ENCODE data around the gene TBCD.
"Not testable (repeated sequence)": the region's sequence is repeated elsewhere in the genome, so short reads cannot be mapped to it uniquely, and the experiment has no call there.

Gene TBCD

GRCh38 chr17:82729479-82730260, 22.2 kb upstream of the TBCD start:
- no peak for DNase-seq

GRCh38 chr17:82732118-82732743, 19.6 kb upstream of the TBCD start:
- no peak for DNase-seq

DNA sequence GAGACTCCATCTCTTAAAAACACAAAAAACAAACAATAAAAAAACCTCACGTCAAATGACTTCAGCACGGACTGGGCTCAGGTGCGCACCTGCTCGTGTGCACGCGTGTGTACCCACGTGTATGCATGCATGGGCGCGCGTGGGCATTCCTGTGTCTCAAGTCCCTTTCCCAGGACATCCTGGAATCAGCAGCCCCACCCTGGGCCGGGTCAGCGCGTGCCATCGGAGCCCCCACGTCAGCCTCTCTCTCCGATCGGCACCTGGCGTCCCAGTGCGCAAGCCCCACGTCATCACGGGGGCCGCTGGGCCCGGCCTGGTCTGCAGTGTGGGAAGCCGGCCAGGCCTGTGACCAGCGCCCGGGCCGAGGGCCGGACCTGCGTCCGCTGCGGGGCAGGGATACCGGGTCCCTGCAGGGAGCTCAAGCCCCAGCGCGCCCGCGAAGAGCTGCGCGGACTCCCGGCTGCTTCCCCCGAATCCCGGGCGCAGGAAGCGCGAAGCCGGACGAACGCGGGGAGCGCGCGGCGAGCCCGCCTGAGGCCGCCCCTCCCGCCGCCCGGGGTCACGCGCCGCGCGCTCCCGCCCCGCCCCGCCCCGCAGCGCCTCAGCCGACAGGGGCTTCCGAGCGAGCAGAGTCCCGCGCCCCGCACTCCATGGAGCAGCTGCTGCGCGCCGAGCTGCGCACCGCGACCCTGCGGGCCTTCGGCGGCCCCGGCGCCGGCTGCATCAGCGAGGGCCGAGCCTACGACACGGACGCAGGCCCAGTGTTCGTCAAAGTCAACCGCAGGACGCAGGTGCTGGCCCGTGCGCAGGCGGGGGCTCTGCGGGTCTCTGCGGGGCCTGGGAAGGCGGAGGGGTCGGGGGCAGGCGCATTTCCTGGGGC, 16.6 kb upstream of the TBCD start, which contains the start of gene FN3K:
FN3K (plus strand) TSS at position 629 of the 880 bp plus-strand sequence; CDS start at position 651, 22 bp downstream.
- peak; percentile 33 for DNase-seq

GRCh38 chr17:82736511-82737185, 15.2 kb upstream of the TBCD start:
- no peak for DNase-seq

DNA sequence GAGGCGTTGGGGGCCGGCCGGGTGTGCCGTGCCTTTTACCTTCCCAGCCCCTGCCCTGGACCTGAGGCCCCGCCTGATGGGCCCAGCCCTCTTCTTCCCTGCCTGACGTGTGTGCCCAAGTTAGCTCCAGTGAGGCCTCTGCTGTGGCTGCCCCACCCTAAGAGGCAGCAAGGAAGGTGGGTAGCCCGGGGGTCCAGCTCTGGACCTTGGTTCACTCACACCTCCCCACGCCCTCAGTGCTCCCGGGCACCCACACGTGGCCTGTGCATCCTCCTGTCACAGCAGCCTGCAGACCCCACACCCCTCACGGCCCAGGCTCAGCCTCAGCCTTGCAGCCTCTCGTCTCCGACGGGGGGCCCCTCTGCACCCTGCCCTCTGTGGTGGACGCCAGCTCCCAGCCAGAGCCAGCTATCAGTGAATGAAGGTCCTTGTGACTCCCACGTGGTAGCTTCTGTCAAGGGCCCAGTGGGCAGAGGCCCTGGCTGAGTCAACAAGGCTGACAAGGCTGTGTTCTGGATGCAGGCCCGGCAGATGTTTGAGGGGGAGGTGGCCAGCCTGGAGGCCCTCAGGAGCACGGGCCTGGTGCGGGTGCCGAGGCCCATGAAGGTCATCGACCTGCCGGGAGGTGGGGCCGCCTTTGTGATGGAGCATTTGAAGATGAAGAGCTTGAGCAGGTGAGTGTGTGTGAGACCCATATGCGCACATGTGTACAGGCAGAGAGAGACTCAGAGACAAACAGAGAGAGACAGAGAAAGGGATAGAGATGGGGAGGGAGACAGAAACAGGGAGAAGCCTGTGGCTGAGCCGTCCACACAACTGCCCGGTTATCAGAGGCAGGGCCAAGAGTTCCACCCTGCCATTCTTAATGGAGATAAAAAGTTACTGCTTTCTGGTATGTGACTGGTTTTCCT, 13.6 kb upstream of the TBCD start:
- no peak for DNase-seq

- no peak for DNase-seq
These were observed 10.7 kb upstream of the TBCD start for GRCh38 chr17:82740906-82741759.

GRCh38 chr17:82743344-82744219, 8.3 kb upstream of the TBCD start:
- no peak for DNase-seq

- not testable (repeated sequence) for DNase-seq
These were observed 7.1 kb upstream of the TBCD start for GRCh38 chr17:82744736-82745135.

DNA sequence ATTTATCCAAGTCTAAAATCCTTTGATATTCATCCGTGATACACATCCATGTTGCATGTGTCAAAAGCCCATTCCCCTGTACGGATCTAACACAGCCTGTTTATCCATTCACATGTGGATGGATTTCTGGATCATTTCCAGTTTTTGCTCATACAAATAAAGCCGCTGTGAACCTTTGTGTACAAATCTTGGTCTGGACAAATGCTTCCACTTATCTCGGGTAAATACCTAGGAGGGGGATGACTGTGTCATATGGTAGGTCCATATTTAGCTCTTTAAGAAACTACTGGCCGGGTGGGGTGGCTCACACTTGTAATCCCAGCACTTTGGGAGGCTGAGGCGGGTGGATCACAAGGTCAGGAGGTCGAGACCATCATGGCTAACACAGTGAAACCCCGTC, 6.3 kb upstream of the TBCD start:
- DNase-seq: no peak

DNA sequence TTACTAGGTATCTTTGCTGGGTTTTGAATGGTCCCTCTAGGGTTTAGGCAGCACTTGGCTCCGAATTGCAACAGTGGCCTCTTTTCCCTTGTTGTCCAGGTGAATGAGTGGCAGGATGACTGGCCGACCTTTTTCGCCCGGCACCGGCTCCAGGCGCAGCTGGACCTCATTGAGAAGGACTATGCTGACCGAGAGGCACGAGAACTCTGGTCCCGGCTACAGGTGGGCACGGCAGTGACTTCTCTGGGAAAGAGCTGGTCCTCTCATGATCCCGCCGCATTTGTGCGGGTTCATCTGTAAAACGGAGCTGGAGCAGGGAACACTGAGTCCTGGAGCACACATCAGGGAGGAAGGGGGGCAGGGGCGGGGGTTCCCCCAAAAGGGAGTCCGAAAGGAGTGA, 3.1 kb upstream of the TBCD start:
- DNase-seq: no peak

DNA sequence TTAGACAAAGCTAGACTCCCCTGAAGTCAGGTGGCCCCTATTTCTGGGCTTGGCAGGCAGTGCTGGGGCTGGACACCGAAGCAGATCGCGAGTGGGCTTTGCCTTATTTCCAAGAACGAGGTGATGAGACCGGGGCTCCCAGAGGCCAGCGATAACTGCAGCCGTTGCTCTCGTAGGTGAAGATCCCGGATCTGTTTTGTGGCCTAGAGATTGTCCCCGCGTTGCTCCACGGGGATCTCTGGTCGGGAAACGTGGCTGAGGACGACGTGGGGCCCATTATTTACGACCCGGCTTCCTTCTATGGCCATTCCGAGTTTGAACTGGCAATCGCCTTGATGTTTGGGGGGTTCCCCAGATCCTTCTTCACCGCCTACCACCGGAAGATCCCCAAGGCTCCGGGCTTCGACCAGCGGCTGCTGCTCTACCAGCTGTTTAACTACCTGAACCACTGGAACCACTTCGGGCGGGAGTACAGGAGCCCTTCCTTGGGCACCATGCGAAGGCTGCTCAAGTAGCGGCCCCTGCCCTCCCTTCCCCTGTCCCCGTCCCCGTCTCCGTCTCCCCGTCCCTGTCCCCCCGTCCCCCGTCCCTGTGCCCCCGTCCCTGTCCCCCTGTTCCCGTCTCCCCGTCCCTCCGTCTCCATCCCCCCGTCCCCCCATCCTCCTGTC, 1.5 kb upstream of the TBCD start:
- no peak for DNase-seq

DNA sequence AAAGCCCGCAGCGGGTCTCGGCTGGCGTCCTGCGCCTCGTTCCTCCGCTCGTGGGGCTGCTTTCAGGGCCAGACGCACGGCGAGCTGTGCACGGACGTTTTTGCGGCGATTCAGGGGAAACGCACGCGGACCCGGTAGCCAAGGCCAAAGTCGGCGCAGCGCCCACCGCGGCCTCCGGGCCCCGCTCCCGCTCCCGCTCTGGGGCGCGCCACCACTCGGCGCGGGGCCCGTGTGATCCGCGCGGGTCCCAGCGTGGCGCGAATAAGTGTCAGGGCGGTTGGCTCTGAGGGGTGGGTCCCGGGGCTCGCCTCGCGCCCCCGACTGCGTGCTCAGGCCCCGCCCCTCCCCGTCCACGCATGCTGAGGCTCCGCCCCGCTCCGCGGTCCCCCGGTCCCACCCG, 694 bp upstream of the TBCD start:
- no peak for DNase-seq

DNA sequence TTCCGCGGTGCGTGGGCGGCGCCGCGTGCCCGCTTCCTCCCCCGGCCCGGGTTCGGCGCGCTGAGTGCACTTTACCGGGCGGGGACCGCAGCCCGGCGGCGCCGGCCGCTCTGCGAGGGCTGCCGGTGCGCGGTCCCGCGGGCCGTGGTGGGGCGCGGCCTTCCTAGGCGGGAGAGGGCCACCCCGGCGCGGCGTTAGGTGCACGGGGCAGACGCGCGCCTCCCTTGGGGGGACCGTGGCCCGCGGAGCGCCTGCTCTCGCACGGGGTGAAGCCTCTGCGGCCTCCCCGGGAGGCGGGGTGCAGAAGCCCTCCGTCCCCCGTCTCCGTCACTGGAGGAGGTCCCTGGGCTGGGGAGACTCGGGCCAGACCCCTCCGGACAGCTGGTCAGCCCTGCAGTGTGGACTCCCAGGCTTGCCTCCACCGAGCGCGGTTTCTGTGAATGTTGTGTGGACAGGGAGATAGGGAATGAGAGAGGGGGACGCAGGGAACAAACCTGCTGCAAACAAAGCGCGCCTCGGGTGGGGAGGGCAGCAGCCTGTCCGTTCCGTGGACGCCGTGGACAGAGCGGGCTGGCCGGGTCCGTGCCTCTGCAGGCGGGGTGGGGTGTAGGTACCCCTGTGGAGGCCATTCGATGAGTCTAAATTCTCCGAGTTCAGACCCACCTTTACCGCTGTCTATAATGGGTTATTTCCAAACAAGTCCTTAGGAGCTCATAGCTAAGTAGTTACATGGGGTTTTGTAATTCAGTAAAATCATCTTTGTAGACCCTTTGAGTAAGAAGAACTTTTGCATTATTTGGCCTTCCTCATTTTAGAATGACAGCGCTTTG, 721 bp downstream of the TBCD start:
- peak; percentile 54 for DNase-seq

DNA sequence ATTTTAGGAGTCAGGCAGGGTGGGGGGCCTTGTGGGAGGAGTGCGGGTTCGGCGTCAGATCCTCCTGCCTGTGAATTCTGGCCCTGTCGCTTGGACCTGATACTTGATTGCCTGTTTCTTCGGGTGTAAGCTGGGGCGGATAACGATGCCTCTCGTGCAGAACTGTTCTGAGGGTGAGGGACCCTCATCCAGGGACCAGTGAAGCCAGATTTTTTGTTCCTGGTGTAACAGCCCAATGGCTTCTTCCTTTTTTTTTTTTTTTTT, 1.3 kb downstream of the TBCD start:
- DNase-seq: no peak

DNA sequence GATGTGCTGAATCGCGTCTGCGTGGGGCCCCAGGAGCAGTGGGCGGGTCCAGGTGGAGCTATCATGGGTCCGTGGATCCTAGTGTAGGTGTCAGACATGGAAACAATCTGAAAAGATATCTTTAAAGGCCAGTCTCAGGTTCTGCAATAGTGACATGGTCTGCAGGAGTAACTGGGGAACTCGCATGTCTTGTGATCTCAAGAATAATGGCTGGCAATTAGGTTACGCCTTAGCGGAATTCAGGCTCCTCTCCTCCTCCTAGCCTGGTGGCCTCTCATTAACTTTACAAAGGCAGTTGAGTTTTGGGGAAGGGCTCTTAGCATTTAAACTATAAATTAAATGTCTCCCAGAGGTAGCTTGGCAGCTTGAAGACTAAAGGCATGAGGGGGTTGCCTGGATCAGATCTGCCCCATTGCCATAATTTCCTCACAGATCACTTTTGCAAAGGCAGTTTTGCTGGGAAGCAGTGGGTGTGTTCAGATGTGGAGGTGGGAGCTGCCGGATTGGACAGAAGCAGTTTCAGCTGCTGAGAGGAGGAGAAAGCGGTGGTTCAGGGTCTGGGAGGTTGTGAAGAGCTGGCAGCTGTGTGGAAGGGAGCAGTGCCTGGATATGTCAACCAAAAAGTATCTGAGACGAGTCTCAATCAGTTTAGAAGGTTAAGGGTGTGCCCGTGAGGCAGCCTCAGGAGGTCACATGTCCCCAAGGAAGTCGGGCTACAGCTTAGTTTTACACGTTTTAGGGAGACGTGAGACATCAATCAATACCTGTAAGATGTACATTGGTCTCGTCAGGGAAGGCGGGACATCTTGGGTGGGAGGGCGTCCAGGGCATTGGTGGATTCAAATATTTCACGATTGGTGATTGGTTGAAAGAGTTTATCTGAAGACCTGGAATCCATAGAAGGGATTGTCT, 2.7 kb downstream of the TBCD start:
- no peak for DNase-seq

DNA sequence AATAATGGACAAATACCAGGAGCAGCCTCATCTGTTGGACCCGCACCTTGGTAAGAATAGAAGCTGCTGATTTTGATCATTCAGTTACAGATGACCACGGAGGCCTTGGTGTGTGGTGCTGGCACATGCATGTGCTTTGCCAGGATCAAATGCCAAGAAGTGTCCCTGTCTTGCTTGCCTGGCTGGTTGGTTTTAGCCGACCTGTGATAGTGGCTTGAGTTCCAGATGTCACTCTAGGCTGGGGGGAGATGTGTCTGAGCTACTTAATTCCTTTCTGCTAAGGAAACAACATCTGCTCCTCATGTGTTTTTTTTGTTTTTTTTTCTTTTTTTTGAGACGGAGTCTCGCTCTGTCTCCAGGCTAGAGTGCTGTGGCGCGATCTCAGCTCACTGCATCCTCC, 4.3 kb downstream of the TBCD start:
- no peak for DNase-seq

- no peak for DNase-seq
These were observed 13.5 kb downstream of the TBCD start for GRCh38 chr17:82765371-82765770.

Measured in stimulated activated CD4-positive, alpha-beta T cell treated with anti-CD3 and anti-CD28 coated beads, Interleukin-4, amount 100 ng/mL, for 1 hour (primary cell).